HT1080 (cell line): ENCODE measurements around the gene GAD2. TPM values are rescaled to one million over a fixed set of nuclear protein-coding genes. Genes with fewer than 3 reads are reported as not detected.

Source experiments
- DNase-seq: peaks from one replicate; pipeline ENCODE4 v3.0.0-alpha.2; 2015; ENCODE audit warnings: low read depth
- total RNA-seq: library from RNA; depleted of rRNA; stranded (reverse); fragments of >200 nt; shearing (Covaris generic); gene quantifications from 2 replicates; pipeline ENCODE4 v1.2.3, GENCODE V29; 2014

Gene GAD2
- total RNA-seq, 1 experiment from 2014 or later = not detected

- DNase-seq = no peak
Measured at GRCh38 chr10:26221541-26221940, 5.0 kb downstream of the GAD2 start.

GRCh38 chr10:26222563-26222962 lies 6.0 kb downstream of the GAD2 start:
- no peak for DNase-seq

GRCh38 chr10:26225322-26225721 lies 8.7 kb downstream of the GAD2 start:
- DNase-seq = no peak

- no peak for DNase-seq
Measured at GRCh38 chr10:26227786-26228185, 11.2 kb downstream of the GAD2 start.

- DNase-seq = no peak
Measured at GRCh38 chr10:26232174-26232573, 15.6 kb downstream of the GAD2 start.

- DNase-seq = no peak
Measured at GRCh38 chr10:26235761-26236160, 19.2 kb downstream of the GAD2 start.

GRCh38 chr10:26238378-26238777 lies 21.8 kb downstream of the GAD2 start:
- DNase-seq = no peak

GRCh38 chr10:26242706-26243350 lies 26.3 kb downstream of the GAD2 start:
- DNase-seq = no peak

- DNase-seq = no peak
Measured at GRCh38 chr10:26243351-26243720, 26.8 kb downstream of the GAD2 start.

GRCh38 chr10:26249681-26250080 lies 33.1 kb downstream of the GAD2 start:
- DNase-seq = no peak

GRCh38 chr10:26251925-26252324 lies 35.4 kb downstream of the GAD2 start:
- DNase-seq = no peak

- no peak for DNase-seq
Measured at GRCh38 chr10:26254616-26255015, 38.0 kb downstream of the GAD2 start.

GRCh38 chr10:26259341-26259740 lies 42.8 kb downstream of the GAD2 start:
- no peak for DNase-seq

GRCh38 chr10:26269754-26270153 lies 53.2 kb downstream of the GAD2 start:
- peak; percentile 35 for DNase-seq

- no peak for DNase-seq
Measured at GRCh38 chr10:26274391-26274790, 57.8 kb downstream of the GAD2 start.

GRCh38 chr10:26278295-26278694 lies 61.7 kb downstream of the GAD2 start:
- DNase-seq = no peak

GRCh38 chr10:26290236-26290635 lies 73.7 kb downstream of the GAD2 start:
- no peak for DNase-seq

GRCh38 chr10:26291721-26292480 lies 75.3 kb downstream of the GAD2 start:
- DNase-seq = no peak

GRCh38 chr10:26296360-26296759 lies 79.8 kb downstream of the GAD2 start:
- DNase-seq = no peak

GRCh38 chr10:26300001-26300400 lies 83.4 kb downstream of the GAD2 start:
- no peak for DNase-seq

GRCh38 chr10:26303366-26303765 lies 86.8 kb downstream of the GAD2 start:
- no peak for DNase-seq

- DNase-seq = no peak
Measured at GRCh38 chr10:26310361-26310760, 93.8 kb downstream of the GAD2 start.

GRCh38 chr10:26311383-26311940 lies 94.9 kb downstream of the GAD2 start:
- DNase-seq = no peak
